GM19239 (cell line): ENCODE results near the gene SRPK1.

Experiments
- DNase-seq: peaks from one replicate; pipeline ENCODE4 v3.0.0; 2011; ENCODE audit warnings: low spot score; ENCODE audit not compliant: insufficient read length
- FAIRE-seq: peaks from 2 replicates; lab custom pipeline; 2011; peaks lifted over from hg19 to GRCh38; lab: Jason Lieb, UNC

SRPK1 gene

GRCh38 chr6:35905141-35905785 is 15.6 kb downstream of the SRPK1 start:
- FAIRE-seq = no peak
- no peak for DNase-seq

- FAIRE-seq (no peak), DNase-seq (no peak)
Measured at GRCh38 chr6:35903679-35904078, 17.2 kb downstream of the SRPK1 start.

- DNase-seq = no peak
- no peak for FAIRE-seq
Measured at GRCh38 chr6:35900448-35900847, 20.4 kb downstream of the SRPK1 start.

- FAIRE-seq = no peak
- DNase-seq = no peak
Measured at GRCh38 chr6:35898003-35898402, 22.9 kb downstream of the SRPK1 start.

- FAIRE-seq (no peak), DNase-seq (no peak)
Measured at GRCh38 chr6:35897486-35897885, 23.4 kb downstream of the SRPK1 start.

- no peak for FAIRE-seq
- no peak for DNase-seq
Measured at GRCh38 chr6:35897036-35897435, 23.9 kb downstream of the SRPK1 start.

GRCh38 chr6:35896228-35896627 is 24.7 kb downstream of the SRPK1 start:
- DNase-seq = no peak
- no peak for FAIRE-seq

- no peak for FAIRE-seq
- DNase-seq = no peak
Measured at GRCh38 chr6:35895560-35895959, 25.3 kb downstream of the SRPK1 start.

GRCh38 chr6:35894776-35895175 is 26.1 kb downstream of the SRPK1 start:
- DNase-seq = no peak
- no peak for FAIRE-seq

- peak; percentile 77 for FAIRE-seq
- DNase-seq = no peak
Measured at GRCh38 chr6:35893246-35893645, 27.7 kb downstream of the SRPK1 start.

GRCh38 chr6:35892482-35892881 is 28.4 kb downstream of the SRPK1 start:
- DNase-seq = no peak
- FAIRE-seq = peak; percentile 87

- DNase-seq (no peak), FAIRE-seq (no peak)
Measured at GRCh38 chr6:35879151-35879550, 41.7 kb downstream of the SRPK1 start.

- FAIRE-seq (no peak), DNase-seq (no peak)
Measured at GRCh38 chr6:35876902-35877301, 44.0 kb downstream of the SRPK1 start.

GRCh38 chr6:35874730-35875129 is 46.2 kb downstream of the SRPK1 start:
- DNase-seq = no peak
- FAIRE-seq = no peak

- FAIRE-seq (no peak), DNase-seq (no peak)
Measured at GRCh38 chr6:35859367-35859766, 61.5 kb downstream of the SRPK1 start.

GRCh38 chr6:35857853-35858252 is 63.0 kb downstream of the SRPK1 start:
- DNase-seq = no peak
- FAIRE-seq = no peak

- DNase-seq = no peak
- no peak for FAIRE-seq
Measured at GRCh38 chr6:35856250-35856649, 64.6 kb downstream of the SRPK1 start.

- no peak for FAIRE-seq
- DNase-seq = no peak
Measured at GRCh38 chr6:35852994-35853393, 67.9 kb downstream of the SRPK1 start.

GRCh38 chr6:35850208-35850607 is 70.7 kb downstream of the SRPK1 start:
- DNase-seq = no peak
- FAIRE-seq = no peak

GRCh38 chr6:35844290-35844689 is 76.6 kb downstream of the SRPK1 start:
- no peak for FAIRE-seq
- no peak for DNase-seq

GRCh38 chr6:35842381-35842780 is 78.5 kb downstream of the SRPK1 start:
- DNase-seq (no peak), FAIRE-seq (no peak)

GRCh38 chr6:35839019-35839418 is 81.9 kb downstream of the SRPK1 start:
- FAIRE-seq = no peak

GRCh38 chr6:35833536-35833935 is 87.4 kb downstream of the SRPK1 start:
- DNase-seq (no peak), FAIRE-seq (no peak)

More at GRCh38 chr6:35839019-35839418, 81.9 kb downstream of the SRPK1 start:
- no peak for DNase-seq
